ENCODE data around the gene MOSPD3. TPM values are rescaled to one million over a fixed set of nuclear protein-coding genes. Genes with fewer than 3 reads are reported as not detected.

Gene MOSPD3
- total and polyA plus RNA-seq, 2 donors (not counting 3 experiments of a cell fraction or from before 2014, with no cell fraction given), result 24.4 to 40.7 TPM

DNA sequence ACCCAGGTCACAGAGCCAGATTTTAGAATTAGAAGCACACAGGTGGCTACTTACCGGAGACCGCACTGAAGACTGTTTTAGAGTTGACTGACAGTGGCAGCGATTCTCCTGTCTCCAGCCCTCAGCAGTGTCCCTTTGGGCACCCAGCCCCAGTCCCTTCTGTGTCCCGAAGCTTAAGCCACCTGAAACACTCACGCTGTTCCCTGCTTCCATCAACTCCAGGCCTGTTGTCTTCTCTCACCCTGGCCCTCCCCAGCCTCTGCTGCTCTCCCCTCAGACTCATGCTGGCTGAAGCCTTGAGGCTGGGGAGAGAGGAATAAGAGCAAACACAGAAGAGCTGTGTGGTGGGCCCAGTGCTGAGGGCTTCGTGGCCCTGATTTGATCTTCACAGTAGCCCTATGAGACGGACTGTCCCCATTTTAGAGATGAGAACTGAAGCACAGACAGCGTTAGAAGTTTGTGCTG is 49.2 kb upstream of the MOSPD3 start:
- Histone ChIP-seq H3K9ac (replicated peaks; ENCODE audit: extremely low read depth, insufficient read depth, low read length) (no peak overlapping the region), H4K20me1 (replicated peaks; ENCODE audit: control insufficient read depth, extremely low read depth, insufficient read depth, low read length) (no peaks in the 10 kb centered on the region), H3K27me3 (ENCODE audit: control insufficient read depth in 2 of 2, insufficient read depth in 2 of 2, low read length in 2 of 2) (no peaks in the 10 kb centered on the region), H3K27ac (ENCODE audit: insufficient read depth, low read depth, low read length) (no peak overlapping the region), H3K4me1 (ENCODE audit: control insufficient read depth, extremely low read depth, insufficient read depth, low read length) (peaks cover 6% of the 10 kb centered on the region), H2AFZ (ENCODE audit: low read depth, low read length) (no peak overlapping the region), H3K36me3 (ENCODE audit: control insufficient read depth in 2 of 2, extremely low read depth in 1 of 2, insufficient read depth in 2 of 2, low read length in 2 of 2) (peaks cover 0 to 24% of the 10 kb centered on the region in 2 experiments), H3K79me2 (ENCODE audit: control insufficient read depth, insufficient read depth, low read length) (no peaks in the 10 kb centered on the region), H3K4me2 (ENCODE audit: insufficient read depth, low read length) (no peak overlapping the region), H3K4me3 (replicated peaks in 1 of 3; ENCODE audit: insufficient read depth in 1 of 3, low read depth in 1 of 3, low read length in 3 of 3) (no peak overlapping the region), H3K9me3 (replicated peaks; ENCODE audit: control insufficient read depth, insufficient read depth, low read length) (no peaks in the 10 kb centered on the region), H3K9me1 (replicated peaks; ENCODE audit: control insufficient read depth, extremely low read depth, insufficient read depth, low read length) (no peaks in the 10 kb centered on the region)
- intact Hi-C loops (cut with micrococcal nuclease), result no loop called here
- POLR2A ChIA-PET, result no interaction called here
- TF ChIP-seq, protein P1, sequence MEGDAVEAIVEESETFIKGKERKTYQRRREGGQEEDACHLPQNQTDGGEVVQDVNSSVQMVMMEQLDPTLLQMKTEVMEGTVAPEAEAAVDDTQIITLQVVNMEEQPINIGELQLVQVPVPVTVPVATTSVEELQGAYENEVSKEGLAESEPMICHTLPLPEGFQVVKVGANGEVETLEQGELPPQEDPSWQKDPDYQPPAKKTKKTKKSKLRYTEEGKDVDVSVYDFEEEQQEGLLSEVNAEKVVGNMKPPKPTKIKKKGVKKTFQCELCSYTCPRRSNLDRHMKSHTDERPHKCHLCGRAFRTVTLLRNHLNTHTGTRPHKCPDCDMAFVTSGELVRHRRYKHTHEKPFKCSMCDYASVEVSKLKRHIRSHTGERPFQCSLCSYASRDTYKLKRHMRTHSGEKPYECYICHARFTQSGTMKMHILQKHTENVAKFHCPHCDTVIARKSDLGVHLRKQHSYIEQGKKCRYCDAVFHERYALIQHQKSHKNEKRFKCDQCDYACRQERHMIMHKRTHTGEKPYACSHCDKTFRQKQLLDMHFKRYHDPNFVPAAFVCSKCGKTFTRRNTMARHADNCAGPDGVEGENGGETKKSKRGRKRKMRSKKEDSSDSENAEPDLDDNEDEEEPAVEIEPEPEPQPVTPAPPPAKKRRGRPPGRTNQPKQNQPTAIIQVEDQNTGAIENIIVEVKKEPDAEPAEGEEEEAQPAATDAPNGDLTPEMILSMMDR (IDR thresholded peaks at IDR 0.05; ENCODE audit: extremely low read depth in 1 of 2, insufficient read depth in 1 of 2, low read depth in 1 of 2, low read length in 2 of 2), result no peak
- no peak for TF ChIP-seq POLR2A (IDR thresholded peaks at IDR 0.05; ENCODE audit: low read depth, low read length)
- TF ChIP-seq POLR2AphosphoS5 (IDR thresholded peaks at IDR 0.05; ENCODE audit: insufficient read depth, low read depth, low read length), result no peak
- TF ChIP-seq JUN (IDR thresholded peaks at IDR 0.05; ENCODE audit: borderline replicate concordance, insufficient read depth, insufficient read length, low read depth), result no peak
- TF ChIP-seq GATA2 (IDR thresholded peaks at IDR 0.05; ENCODE audit: insufficient read depth, insufficient read length, low read depth, low read length), result no peak
- TF ChIP-seq, protein P2, sequence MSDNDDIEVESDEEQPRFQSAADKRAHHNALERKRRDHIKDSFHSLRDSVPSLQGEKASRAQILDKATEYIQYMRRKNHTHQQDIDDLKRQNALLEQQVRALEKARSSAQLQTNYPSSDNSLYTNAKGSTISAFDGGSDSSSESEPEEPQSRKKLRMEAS (IDR thresholded peaks at IDR 0.05; ENCODE audit: insufficient read depth, insufficient read length), result no peak
- TF ChIP-seq EZH2 (IDR thresholded peaks at IDR 0.05; ENCODE audit: borderline replicate concordance, low read depth, low read length, severe bottlenecking), result no peak
- TF ChIP-seq FOS (IDR thresholded peaks at IDR 0.05; ENCODE audit: borderline replicate concordance, insufficient read depth, low read length), result no peak
- no peak for TF ChIP-seq MYC (IDR thresholded peaks at IDR 0.05; ENCODE audit: low read depth, low read length)
- no peak for FAIRE-seq
- CTCF ChIA-PET, result interaction anchor here (1.2 to 3.2 kb wide), 12 partner anchors 8 to 162 kb away, joined by 3 to 34 read pairs (median 5); partner anchors contain the start of gene AGFG2
- dilution Hi-C loops (cut with MboI; ENCODE audit: extremely low pct_ligation_motif_present, low sequenced_read_pairs), result no loop called here
- no TSS peak for BruUV-seq (replicated peaks)
- no peak for DNase-seq (ENCODE audit: low read depth, low spot score)

Data from endothelial cell of umbilical vein (primary cell).